ENCODE measurements around the gene CD58.

CD58 gene

DNA sequence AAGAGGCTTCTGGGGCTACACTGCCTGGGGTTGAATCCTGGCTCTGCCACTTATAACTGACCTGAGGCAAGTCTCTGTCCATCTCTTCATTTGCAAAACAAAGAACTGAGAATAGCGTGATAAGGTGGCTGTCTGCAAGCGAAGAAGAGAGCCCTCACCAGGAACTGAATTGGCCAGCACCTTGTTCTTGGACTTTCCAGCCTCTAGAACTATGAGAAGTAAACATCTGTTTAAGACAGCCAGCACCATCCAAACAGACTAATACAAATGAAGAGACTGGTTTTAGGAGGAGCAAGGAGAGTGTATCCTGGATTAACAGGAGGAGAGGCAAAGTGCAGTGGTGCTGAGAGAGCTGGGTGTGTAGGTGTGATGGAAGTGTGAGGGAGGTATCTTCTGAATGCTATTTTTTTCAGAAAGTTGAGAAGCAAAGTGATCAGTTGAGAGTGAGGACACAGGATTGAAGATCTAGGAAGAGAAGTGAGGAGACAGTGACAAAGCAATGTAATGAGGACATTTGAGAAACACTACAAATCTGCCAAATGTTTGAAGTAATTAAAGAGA is 59.3 kb downstream of the CD58 start:
- Histone ChIP-seq H3K9me3 (0 out of 2 replicates have a peak, but pooled peaks cover 2% of the 10 kb centered on the region), H3K27me3 (ENCODE audit: low read depth) (no peaks in the 10 kb centered on the region), H3K36me3 (replicated peaks) (no peaks in the 10 kb centered on the region), H3K4me3 (no peak overlapping the region), H3K4me1 (0 out of 2 replicates have a peak, but pooled peaks cover 3% of the 10 kb centered on the region)
- in situ Hi-C loops (cut with MboI; ENCODE audit: low sequenced_read_pairs): no loop called here
- no peak for DNase-seq (ENCODE audit: low spot score in 2 of 2)

DNA sequence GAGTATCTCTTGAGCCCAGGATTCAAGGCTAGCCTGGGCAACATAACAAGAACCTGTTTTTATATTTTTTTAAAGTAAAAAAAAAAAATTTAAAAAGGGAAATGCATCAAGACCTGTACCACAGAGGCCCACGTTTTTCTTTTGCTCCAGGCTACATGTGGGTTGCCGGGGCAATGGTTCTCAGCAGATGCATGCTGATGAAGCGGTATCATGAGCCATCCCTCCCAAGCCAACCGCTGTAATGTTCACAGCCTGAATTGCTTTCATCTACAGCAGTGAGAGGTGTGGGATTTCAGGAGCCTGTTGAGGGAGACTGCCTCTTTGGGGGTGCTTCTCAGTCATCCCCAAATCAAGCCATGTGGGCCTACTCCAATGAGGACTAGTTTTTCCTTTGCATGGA is 60.5 kb downstream of the CD58 start:
- H3K4me1 ChIP-seq: 0 out of 2 replicates have a peak, but pooled peaks cover 3% of the 10 kb centered on the region
- H3K9me3 ChIP-seq: 0 out of 2 replicates have a peak, but pooled peaks cover 2% of the 10 kb centered on the region
- H3K4me3 ChIP-seq: no peak overlapping the region
- H3K36me3 ChIP-seq (replicated peaks): no peaks in the 10 kb centered on the region
- in situ Hi-C loops (cut with MboI; ENCODE audit: low sequenced_read_pairs): no loop called here
- DNase-seq (ENCODE audit: low spot score in 2 of 2): no peak
- no peaks in the 10 kb centered on the region for H3K27me3 ChIP-seq (ENCODE audit: low read depth)

DNA sequence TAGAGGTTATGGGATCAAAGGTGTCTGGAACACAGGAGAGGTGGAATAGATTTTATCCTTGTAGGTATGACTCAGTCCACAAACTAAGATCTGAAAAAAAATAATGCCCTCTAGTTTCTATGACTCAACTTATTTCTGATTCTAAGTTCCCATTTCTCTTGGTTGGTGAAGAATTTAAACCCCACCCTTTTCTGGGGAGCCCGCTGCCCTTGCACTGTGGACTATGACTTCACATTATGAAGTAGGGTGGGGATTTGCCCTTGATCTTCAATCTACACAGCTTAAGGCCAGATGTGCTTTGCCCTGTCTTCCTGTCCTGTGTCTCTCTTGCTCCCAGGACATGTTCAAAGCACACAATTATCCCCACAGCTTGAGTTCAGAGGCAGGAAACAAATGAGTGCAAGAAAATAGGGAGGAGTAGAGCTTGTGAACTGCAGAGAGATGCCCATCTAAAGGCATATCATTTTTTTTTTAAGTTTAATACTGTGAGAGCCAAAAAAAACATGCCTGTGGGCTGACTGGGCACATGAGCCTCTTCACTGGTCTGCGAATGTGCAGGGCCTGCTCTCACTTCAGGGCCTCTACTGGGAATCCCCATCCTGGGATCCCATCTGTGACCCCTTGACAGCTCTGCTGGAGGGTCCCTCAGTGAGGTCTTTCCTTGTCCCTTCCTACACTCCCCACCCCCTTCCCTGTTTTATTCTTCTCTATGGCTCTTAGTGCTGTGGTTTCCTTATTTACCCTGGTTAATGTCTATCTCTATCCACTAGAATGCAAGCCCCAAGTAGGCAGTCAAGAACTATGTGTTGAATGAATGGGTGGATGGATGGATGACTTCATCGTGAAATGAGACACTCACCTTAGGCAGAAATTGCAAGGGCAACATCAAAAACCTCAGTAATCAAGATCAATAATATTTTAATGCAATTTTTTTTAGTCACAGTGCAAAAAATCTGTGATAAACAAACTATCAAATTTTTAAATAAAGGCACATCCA is 61.5 kb downstream of the CD58 start:
- Histone ChIP-seq H3K4me3 (no peak overlapping the region), H3K27me3 (ENCODE audit: low read depth) (no peaks in the 10 kb centered on the region), H3K36me3 (replicated peaks) (no peaks in the 10 kb centered on the region), H3K9me3 (0 out of 2 replicates have a peak, but pooled peaks cover 2% of the 10 kb centered on the region), H3K4me1 (0 out of 2 replicates have a peak, but pooled peaks cover 3% of the 10 kb centered on the region)
- in situ Hi-C loops (cut with MboI; ENCODE audit: low sequenced_read_pairs): no loop called here
- DNase-seq (ENCODE audit: low spot score in 2 of 2): no peak

DNA sequence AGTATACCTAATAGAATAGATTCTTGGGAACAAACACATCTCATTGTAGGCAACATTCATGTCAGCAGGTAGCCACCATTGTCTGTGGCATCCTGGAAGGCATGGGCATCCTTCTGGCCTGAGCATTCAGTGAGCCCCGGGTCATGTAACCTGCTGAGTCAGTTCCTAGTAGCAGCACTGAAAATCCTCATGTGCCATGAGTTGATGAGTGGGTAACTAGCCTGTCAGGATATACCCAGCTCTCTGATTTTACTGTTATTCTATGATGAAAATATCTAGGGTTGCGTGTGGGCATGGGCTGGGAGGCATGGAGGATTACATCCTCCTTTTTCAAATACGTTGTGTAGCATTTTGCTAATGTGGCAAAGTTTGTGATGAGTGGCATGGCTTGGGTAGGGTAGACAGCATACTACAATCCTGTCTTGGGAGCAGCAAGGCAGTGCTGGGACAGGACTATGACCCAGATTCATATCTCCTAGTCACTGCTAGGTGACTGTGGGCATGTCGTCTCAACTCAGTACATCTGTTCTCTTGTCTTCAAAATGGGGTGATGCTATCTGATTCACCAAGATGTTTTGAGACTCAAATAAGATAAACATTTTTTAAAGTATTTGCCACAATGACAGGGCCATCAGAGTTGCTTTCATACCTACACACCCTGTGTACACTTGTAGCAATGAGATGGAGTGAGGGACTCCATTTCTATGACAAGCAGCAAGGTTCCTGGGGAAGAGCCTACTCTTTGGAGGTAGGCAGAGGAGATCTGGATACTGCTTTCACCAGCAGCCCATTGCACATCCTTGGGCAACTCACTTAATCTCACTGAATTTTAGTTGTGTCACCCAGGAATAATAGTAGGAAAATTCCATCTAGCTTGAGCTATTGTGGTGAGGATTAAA is 62.5 kb downstream of the CD58 start:
- H3K9me3 ChIP-seq: 0 out of 2 replicates have a peak, but pooled peaks cover 2% of the 10 kb centered on the region
- DNase-seq (ENCODE audit: low spot score in 2 of 2): no peak
- H3K27me3 ChIP-seq (ENCODE audit: low read depth): no peaks in the 10 kb centered on the region
- no peak overlapping the region for H3K4me3 ChIP-seq
- no peaks in the 10 kb centered on the region for H3K36me3 ChIP-seq (replicated peaks)
- in situ Hi-C loops (cut with MboI; ENCODE audit: low sequenced_read_pairs): no loop called here
- 0 out of 2 replicates have a peak, but pooled peaks cover 3% of the 10 kb centered on the region for H3K4me1 ChIP-seq

DNA sequence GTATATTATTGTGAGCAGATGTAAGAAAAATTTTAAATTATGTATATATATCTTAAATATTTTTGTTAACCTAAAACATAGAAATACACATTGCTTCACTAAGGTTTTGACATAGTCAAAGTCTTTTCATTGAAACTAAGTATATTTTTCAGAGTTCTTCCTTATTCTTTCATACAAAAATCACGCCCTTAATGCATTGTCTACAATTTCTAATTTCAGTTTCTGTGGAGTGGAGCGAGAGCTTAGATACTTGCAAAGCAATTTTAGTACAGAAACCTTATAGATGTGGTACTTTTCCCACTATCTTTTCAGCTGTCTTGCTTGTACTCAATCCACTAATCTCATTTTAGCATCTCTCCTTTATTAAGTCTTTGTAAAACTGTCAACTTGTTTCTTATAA is 63.2 kb downstream of the CD58 start:
- DNase-seq (ENCODE audit: low spot score in 2 of 2): no peak
- no peaks in the 10 kb centered on the region for H3K36me3 ChIP-seq (replicated peaks)
- 0 out of 2 replicates have a peak, but pooled peaks cover 3% of the 10 kb centered on the region for H3K4me1 ChIP-seq
- H3K9me3 ChIP-seq: 0 out of 2 replicates have a peak, but pooled peaks cover 2% of the 10 kb centered on the region
- in situ Hi-C loops (cut with MboI; ENCODE audit: low sequenced_read_pairs): no loop called here
- H3K4me3 ChIP-seq: no peak overlapping the region
- H3K27me3 ChIP-seq (ENCODE audit: low read depth): no peaks in the 10 kb centered on the region

DNA sequence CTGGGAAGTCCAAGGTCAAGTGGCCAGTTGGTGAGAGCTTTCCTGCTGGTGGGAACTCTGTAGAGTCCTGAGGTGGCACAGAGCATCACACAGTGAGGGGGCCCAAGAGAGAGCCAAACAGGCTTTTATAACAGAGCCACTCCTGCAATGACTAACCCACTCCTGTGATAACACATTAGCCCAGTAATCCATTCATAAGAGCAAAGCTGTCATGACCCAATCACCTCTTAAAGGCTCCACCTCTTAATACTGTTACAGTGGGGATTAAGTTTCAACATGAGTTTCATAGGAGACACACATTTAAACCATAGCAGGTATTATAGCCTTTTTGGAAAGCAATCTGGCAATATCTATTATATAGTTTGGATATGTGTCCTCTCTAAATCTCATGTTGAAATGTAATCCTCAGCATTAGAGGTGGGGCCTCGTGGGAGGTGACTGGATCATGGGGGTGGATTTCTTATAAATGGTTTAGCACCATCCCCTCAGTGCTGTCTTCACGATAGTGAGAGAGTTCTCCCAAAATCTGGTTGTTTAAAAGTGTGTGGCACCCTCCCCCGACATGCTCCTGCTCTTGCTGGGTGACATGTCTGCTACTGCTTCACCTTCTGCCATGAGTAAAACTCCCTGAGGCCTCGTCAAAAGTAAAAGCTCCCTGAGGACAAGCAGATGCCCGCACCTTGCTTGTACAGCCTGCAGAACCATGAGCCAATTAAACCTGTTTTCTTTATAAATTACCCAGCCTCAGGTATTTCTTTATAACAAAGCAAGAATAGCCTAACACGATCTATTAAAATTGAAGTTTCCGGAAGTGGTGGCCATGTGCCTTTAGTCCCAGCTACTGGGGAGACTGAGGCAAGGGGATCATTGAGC is 64.5 kb downstream of the CD58 start:
- Histone ChIP-seq H3K36me3 (replicated peaks) (no peaks in the 10 kb centered on the region), H3K4me1 (0 out of 2 replicates have a peak, but pooled peaks cover 3% of the 10 kb centered on the region)
- in situ Hi-C loops (cut with MboI; ENCODE audit: low sequenced_read_pairs): no loop called here

DNA sequence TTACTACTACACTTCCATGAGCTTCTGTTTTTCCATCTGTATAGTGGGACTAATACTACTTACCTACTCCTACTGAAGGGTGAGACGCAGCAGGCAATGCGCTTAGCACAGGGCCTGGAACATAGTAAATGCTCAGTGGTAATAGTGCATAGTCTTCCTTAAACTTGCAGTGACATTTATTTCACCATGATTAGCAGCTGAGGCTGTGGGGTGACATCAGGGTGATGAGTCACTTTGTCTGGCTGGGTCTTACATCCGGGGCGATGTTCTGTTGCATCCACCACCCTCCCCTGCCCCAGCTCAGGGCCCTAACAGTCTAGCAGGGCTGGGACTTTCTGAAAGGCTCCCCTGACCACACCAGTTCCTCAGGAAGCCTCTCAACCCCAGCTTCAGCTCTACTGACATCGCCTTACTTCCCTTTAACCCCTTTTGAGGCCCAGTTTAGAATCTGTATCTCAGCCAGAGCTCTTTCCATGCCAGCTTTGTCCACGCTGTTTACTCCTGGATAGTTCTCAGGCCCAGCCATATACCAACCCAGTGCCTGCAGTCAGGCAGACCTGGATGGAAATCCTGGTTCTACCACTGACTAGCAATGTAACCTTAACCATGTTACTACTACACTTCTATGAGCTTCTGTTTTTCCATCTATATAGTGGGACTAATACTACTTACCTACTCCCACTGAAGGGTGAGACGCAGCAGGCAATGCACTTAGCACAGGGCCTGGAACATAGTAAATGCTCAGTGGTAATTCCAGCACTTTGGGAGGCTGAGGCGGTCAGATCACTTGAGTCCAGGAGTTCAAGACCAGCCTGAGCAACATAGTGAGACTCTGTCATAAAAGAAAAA is 66.3 kb downstream of the CD58 start:
- Histone ChIP-seq H3K27me3 (ENCODE audit: low read depth) (no peaks in the 10 kb centered on the region), H3K36me3 (replicated peaks) (no peaks in the 10 kb centered on the region), H3K9me3 (no peaks in the 10 kb centered on the region), H3K4me3 (no peak overlapping the region), H3K4me1 (0 out of 2 replicates have a peak, but pooled peaks cover 3% of the 10 kb centered on the region)
- in situ Hi-C loops (cut with MboI; ENCODE audit: low sequenced_read_pairs): no loop called here
- no peak for DNase-seq (ENCODE audit: low spot score in 2 of 2)

More for the DNA sequence above, 64.5 kb downstream of the CD58 start:
- H3K4me3 ChIP-seq: no peak overlapping the region
- no peak for DNase-seq (ENCODE audit: low spot score in 2 of 2)
- 0 out of 2 replicates have a peak, but pooled peaks cover under 1% of the 10 kb centered on the region for H3K9me3 ChIP-seq
- no peaks in the 10 kb centered on the region for H3K27me3 ChIP-seq (ENCODE audit: low read depth)

DNA sequence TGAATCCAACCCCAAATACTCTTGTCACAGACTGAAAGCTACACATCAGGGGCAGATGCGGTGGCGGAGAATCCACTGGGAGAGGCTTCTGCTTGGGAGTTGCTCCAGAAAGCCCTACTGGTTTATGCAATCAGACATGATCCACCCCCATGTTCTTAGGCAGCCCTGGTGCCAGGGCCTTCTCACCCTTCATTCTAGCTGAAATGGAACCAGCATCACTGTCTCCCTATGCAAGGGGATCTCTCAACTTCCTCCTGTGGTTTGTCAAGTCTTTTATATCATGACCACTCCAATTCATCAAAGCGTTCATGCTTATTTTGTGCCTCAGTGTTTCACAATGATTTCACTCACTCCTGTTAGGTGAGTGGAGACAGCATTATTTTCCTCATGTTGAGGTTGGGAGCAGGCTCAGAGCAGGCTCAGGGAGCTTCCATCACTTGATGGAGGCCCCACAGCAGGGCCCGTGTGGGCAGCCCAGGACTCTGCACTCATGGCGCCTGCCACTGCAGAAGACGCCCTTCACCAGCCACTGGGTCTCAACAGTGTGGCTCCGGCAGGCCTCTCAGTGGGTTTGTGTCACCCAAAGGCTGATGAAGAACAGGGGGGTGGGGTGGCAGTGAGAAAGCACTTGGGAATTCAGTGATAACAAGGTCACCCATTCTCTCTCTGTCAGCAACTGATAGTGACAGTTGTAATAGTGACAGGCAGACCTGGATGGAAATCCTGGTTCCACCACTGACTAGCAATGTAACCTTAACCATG is 67.1 kb downstream of the CD58 start:
- H3K36me3 ChIP-seq (replicated peaks): no peaks in the 10 kb centered on the region
- in situ Hi-C loops (cut with MboI; ENCODE audit: low sequenced_read_pairs): no loop called here
- H3K9me3 ChIP-seq: no peaks in the 10 kb centered on the region
- DNase-seq (ENCODE audit: low spot score in 2 of 2): no peak
- no peaks in the 10 kb centered on the region for H3K27me3 ChIP-seq (ENCODE audit: low read depth)
- no peak overlapping the region for H3K4me3 ChIP-seq
- H3K4me1 ChIP-seq: 0 out of 2 replicates have a peak, but pooled peaks cover 5% of the 10 kb centered on the region

DNA sequence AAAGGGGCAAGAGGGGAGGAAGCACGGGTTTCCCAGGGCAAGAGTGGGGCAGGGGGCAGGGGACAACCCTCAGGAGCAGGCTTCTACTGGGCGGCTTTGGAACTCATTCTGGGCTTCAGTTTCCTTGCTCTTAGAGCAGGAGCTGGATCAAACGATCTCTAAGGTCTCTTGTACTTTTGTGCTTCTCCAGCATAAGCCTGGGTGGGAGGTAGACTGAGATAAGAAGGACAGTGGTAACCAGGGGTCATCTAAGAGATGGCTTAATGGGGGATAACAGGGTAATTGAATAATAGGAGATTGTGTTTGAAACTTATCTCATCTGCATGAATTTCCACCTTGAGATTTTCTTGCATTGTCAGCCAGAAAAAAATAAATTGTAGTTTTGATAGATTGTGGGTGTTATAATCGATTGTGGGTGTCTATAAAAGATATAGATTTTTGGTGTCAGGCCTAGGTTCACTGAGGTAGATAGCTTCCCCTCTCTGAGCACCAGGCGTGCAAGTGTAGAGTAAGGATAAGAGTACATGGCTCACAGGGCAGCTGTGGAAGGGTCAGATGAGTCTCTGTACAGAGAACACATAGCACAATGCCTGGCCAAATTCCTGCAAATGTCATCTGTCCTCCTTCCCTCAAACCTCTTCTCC is 68.0 kb downstream of the CD58 start:
- no peaks in the 10 kb centered on the region for H3K36me3 ChIP-seq (replicated peaks)
- in situ Hi-C loops (cut with MboI; ENCODE audit: low sequenced_read_pairs): no loop called here
- no peak overlapping the region for H3K4me3 ChIP-seq
- H3K27me3 ChIP-seq (ENCODE audit: low read depth): no peaks in the 10 kb centered on the region
- no peaks in the 10 kb centered on the region for H3K9me3 ChIP-seq
- 0 out of 2 replicates have a peak, but pooled peaks cover 2% of the 10 kb centered on the region for H3K4me1 ChIP-seq
- no peak for DNase-seq (ENCODE audit: low spot score in 2 of 2)

DNA sequence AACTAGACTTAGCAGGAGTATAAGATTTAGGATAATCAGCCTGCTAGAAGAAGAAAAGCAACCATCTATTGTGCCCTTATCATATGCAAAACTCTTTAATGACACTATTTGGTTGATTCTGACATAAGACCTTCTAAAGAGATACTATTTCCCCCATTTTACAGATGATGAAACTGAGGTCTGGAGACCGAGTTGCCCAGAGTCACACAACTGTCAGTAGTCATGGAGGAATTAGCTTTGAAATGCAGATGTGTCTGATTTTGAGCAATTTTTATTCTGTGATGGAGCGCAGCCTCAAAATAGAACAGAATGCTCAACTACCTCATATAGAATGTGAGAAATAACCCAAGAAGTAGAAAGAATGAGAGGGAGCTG is 69.0 kb downstream of the CD58 start:
- no peaks in the 10 kb centered on the region for H3K27me3 ChIP-seq (ENCODE audit: low read depth)
- H3K9me3 ChIP-seq: no peaks in the 10 kb centered on the region
- 0 out of 2 replicates have a peak, but pooled peaks cover 2% of the 10 kb centered on the region for H3K4me1 ChIP-seq
- no peaks in the 10 kb centered on the region for H3K36me3 ChIP-seq (replicated peaks)
- DNase-seq (ENCODE audit: low spot score in 2 of 2): no peak
- H3K4me3 ChIP-seq: no peak overlapping the region
- in situ Hi-C loops (cut with MboI; ENCODE audit: low sequenced_read_pairs): no loop called here

All from HAP-1 (cell line).